Osteoblast (primary cell): Measurements from ENCODE around the gene LILRB5. TPM values are rescaled to one million over a fixed set of nuclear protein-coding genes. Genes with fewer than 3 reads are reported as not detected.
"Not testable (repeated sequence)": the region's sequence is repeated elsewhere in the genome, so short reads cannot be mapped to it uniquely, and the experiment has no call there.

Experiments
- DNase-seq: peaks from one replicate; pipeline ENCODE4 v3.0.0; 2011; ENCODE audit warnings: low spot score, mixed read lengths; ENCODE audit not compliant: insufficient read length; ENCODE audit errors: missing footprints
- H2AFZ ChIP-seq: 2 replicates; pipeline ENCODE4 v1.6.0; 2011; ENCODE audit warnings: mild to moderate bottlenecking, low read length
- H3K27ac ChIP-seq: 2 replicates; pipeline ENCODE4 v1.5.1; 2011; ENCODE audit warnings: mild to moderate bottlenecking, low read depth, low read length, moderate library complexity
- H3K27me3 ChIP-seq: 2 replicates; pipeline ENCODE4 v1.6.0; 2012; ENCODE audit warnings: mild to moderate bottlenecking, control low read depth, inconsistent platforms, low read length, moderate library complexity; ENCODE audit not compliant: insufficient read depth
- H3K36me3 ChIP-seq: 2 replicates; pipeline ENCODE4 v1.5.1; 2011; ENCODE audit warnings: mild to moderate bottlenecking, low read length, control low read depth, moderate library complexity; ENCODE audit not compliant: insufficient read depth
- H3K4me1 ChIP-seq: 2 replicates; pipeline ENCODE4 v1.5.1; 2011; ENCODE audit warnings: mild to moderate bottlenecking, low read length, control low read depth, moderate library complexity; ENCODE audit not compliant: insufficient read depth
- H3K4me2 ChIP-seq: 2 replicates; pipeline ENCODE4 v1.6.0; 2011; ENCODE audit warnings: mild to moderate bottlenecking, low read length; ENCODE audit not compliant: insufficient read depth
- H3K4me3 ChIP-seq: fragments of 200-600 bp; sonication (generic); 3 replicates; pipeline ENCODE4 v1.5.1; 2012; ENCODE audit warnings: mild to moderate bottlenecking, low read length, inconsistent platforms; ENCODE audit not compliant: insufficient read depth
- H3K79me2 ChIP-seq: 2 replicates; pipeline ENCODE4 v1.6.0; 2012; ENCODE audit warnings: mild to moderate bottlenecking, low read length, control low read depth, inconsistent platforms; ENCODE audit not compliant: insufficient read depth
- H3K9me3 ChIP-seq: 2 replicates; pipeline ENCODE4 v1.5.1; 2011; ENCODE audit warnings: low read depth, low read length, control low read depth
- H4K20me1 ChIP-seq: 2 replicates; pipeline ENCODE4 v1.6.0; 2012; ENCODE audit warnings: mild to moderate bottlenecking, low read length, control low read depth; ENCODE audit not compliant: insufficient read depth
- total RNA-seq: library from RNA; depleted of rRNA; stranded (reverse); fragments of >200 nt; gene quantifications from 2 replicates; pipeline ENCODE4 v1.2.3, GENCODE V29; 2012
- TF ChIP-seq, protein P1 (sequence below): IDR thresholded peaks from 2 replicates; pipeline ENCODE4 v1.5.1; 2011; ENCODE audit warnings: mild to moderate bottlenecking, low read depth, low read length, moderate library complexity; ENCODE audit errors: extremely low read depth

LILRB5 gene
- total RNA-seq, 1 donor = not detected

DNA sequence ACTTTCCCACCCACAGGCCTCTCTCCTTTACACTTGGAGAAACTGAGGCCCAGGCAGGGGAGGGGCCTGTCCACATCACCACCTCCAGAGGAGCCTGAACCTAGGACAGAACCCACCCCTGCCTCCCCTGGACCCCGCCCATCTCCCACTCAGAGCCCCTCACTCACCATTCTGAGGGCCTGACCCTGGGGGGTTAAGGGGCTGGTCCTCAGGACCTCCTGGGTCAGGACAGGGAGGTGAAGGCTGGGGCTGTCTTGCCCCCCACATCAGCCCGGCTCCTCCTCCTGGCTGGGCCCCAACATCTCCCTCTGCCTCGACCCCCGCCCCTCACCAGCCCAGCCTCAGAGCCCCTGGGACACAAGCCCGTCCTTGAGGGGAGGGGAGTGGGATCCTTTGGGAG lies 37.4 kb downstream of the LILRB5 start:
- H3K36me3 ChIP-seq = not testable (repeated sequence)

DNA sequence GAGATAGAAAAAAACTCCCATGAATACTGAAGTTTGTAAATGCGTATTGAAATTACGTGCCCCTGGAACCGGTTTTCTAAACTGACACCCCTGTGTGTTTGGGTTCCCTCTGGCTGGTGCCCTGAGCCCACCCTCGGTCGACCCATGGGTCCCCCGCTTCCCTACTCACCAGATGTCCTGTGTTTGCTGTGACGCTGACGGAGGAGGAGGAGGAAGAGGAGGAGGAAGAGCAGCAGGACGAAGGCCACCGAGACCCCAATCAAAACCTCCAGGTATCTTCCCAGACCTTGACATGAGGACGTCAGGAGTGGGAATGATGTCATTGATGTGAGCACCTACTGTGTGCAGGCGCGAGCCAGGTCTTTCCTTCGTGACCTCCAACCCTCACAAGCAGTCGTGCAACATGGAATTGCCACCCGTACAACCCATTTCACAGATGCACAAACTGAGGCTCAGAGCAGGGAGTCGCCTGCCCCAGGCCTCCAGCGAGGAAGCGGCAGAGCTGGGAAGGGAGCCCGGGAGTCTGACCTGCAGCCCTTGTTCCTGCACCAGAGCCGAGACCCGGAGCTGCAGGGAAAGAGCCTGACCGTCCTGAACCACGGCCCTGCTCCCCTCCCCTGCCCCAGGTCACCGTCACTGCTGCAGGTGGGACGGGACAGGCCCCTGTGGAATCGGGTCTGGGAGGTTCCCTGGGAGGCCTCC lies 38.0 kb downstream of the LILRB5 start:
- peak; percentile 51 for DNase-seq
- H3K27me3 ChIP-seq = no peaks in the 10 kb centered on the region
- no peaks in the 10 kb centered on the region for H3K9me3 ChIP-seq
- no peaks in the 10 kb centered on the region for H3K4me1 ChIP-seq
- TF ChIP-seq, protein P1, sequence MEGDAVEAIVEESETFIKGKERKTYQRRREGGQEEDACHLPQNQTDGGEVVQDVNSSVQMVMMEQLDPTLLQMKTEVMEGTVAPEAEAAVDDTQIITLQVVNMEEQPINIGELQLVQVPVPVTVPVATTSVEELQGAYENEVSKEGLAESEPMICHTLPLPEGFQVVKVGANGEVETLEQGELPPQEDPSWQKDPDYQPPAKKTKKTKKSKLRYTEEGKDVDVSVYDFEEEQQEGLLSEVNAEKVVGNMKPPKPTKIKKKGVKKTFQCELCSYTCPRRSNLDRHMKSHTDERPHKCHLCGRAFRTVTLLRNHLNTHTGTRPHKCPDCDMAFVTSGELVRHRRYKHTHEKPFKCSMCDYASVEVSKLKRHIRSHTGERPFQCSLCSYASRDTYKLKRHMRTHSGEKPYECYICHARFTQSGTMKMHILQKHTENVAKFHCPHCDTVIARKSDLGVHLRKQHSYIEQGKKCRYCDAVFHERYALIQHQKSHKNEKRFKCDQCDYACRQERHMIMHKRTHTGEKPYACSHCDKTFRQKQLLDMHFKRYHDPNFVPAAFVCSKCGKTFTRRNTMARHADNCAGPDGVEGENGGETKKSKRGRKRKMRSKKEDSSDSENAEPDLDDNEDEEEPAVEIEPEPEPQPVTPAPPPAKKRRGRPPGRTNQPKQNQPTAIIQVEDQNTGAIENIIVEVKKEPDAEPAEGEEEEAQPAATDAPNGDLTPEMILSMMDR = no peak
- H3K79me2 ChIP-seq = no peaks in the 10 kb centered on the region
- H3K4me3 ChIP-seq = no peak overlapping the region
- H3K4me2 ChIP-seq = no peak overlapping the region
- no peaks in the 10 kb centered on the region for H4K20me1 ChIP-seq
- H3K27ac ChIP-seq = no peak overlapping the region
- H3K36me3 ChIP-seq = no peaks in the 10 kb centered on the region
- no peak overlapping the region for H2AFZ ChIP-seq

More for the DNA sequence above, 37.4 kb downstream of the LILRB5 start:
- not testable (repeated sequence) for H3K79me2 ChIP-seq, H2AFZ ChIP-seq, H3K27me3 ChIP-seq, H3K4me3 ChIP-seq, H3K27ac ChIP-seq, H3K4me2 ChIP-seq, H3K4me1 ChIP-seq, H4K20me1 ChIP-seq, H3K9me3 ChIP-seq
- peak; percentile 36 for DNase-seq

DNA sequence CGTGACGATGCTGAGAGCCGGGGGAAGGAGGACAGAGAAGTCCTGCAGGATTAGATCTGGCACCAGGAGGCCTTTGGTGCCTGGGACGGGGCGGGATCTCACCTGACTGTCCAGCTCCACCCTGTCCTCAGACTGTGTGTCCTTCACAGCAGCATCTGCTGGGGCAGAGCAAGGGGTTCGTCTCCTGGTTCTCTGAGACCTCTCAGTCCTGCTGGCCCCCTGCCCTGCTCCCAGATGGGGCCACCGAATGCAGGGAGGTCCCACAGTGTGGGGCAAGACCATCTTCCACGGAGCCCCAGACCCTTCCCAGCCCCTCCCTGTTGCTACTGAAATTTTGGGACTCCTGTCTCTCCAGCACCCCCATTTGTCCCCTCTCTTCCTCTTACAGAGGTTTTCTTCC lies 38.8 kb downstream of the LILRB5 start:
- Histone ChIP-seq H4K20me1 (no peaks in the 10 kb centered on the region), H3K4me1 (no peaks in the 10 kb centered on the region), H3K27ac (no peak overlapping the region), H3K36me3 (no peaks in the 10 kb centered on the region), H3K4me2 (no peak overlapping the region), H3K4me3 (no peak overlapping the region), H3K27me3 (no peaks in the 10 kb centered on the region), H3K9me3 (no peaks in the 10 kb centered on the region), H2AFZ (no peak overlapping the region), H3K79me2 (peaks cover under 1% of the 10 kb centered on the region)
- TF ChIP-seq, protein P1 = no peak
- DNase-seq = peak; percentile 30

DNA sequence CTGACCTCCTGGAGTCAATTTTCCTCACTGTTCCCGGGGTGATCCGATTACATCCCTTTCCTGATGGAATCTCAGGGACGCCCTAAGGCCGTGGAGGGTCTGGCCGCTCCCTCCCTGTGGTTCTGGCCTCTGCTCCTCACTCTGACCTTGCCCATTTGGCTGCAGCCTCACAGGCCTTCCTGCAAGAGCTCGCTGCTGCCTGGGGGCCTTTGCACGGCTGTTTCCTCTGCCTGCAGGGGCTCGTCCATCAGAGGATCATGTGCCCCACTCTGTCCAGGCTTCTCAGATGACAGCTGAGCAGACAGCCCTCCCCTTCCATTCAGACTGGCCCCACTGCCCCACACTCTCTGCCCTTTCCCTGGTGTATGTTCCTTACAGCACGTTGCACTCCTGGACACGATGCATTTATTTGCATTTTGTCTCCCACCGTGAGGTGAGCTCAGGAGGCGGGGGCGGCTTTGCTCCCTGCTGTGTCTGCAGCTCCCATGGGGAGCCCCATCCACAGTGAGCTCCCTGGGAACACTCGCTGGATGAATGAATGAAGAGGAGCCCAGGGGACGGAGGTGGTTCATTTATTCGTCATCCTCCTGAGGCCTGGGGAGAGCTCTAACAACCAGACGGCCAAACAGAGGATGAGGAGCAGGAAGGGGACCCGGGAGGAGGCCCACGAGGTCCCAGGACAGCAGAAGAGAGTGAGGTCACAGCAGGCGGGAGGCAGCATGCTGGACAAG lies 39.4 kb downstream of the LILRB5 start:
- H3K4me1 ChIP-seq, H3K36me3 ChIP-seq, H2AFZ ChIP-seq, H4K20me1 ChIP-seq, H3K27me3 ChIP-seq, H3K79me2 ChIP-seq, H3K4me2 ChIP-seq, H3K27ac ChIP-seq, H3K4me3 ChIP-seq, H3K9me3 ChIP-seq, DNase-seq: not testable (repeated sequence)

DNA sequence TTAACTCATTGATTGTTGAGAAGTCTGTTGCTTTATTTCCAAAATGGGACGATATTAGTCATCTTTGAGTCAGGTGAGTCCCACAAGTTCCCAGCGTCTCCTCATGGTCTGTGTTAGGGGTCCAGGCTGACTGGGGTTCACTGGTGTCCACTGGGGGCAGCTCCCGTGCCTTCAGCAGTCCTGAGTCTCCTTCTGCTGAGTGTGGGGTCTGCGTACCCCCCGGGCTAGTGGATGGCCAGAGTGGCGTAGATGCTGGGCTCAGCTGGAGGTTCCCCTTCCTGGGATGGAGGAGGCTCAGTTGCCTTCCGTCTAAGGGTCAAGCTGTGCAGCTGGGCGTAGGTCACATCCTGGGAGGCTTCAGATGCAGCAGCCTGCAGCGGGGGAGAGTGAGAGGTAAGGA lies 40.2 kb downstream of the LILRB5 start:
- no peak overlapping the region for H2AFZ ChIP-seq
- H3K27me3 ChIP-seq = no peaks in the 10 kb centered on the region
- TF ChIP-seq, protein P1 = no peak
- no peaks in the 10 kb centered on the region for H3K9me3 ChIP-seq
- no peak overlapping the region for H3K4me3 ChIP-seq
- no peak overlapping the region for H3K4me2 ChIP-seq
- H3K79me2 ChIP-seq = peaks cover 3% of the 10 kb centered on the region
- H3K27ac ChIP-seq = no peak overlapping the region
- no peaks in the 10 kb centered on the region for H3K4me1 ChIP-seq
- H3K36me3 ChIP-seq = no peaks in the 10 kb centered on the region
- peak; percentile 35 for DNase-seq
- peaks cover 3% of the 10 kb centered on the region for H4K20me1 ChIP-seq

DNA sequence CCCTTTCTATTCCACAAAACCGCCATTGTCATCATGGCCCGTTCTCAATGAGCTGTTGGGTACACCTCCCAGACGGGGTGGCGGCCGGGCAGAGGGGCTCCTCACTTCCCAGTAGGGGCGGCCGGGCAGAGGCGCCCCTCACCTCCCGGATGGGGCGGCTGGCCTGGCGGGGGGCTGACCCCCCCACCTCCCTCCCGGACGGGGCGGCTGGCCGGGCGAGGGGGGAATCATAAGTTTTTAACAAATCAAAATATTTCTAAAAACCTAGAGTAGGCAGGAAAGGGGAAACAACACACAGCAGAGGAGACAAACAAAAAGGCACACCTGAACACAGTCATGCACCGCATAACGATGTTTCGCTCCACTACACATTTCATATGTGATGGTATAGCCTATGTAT lies 42.3 kb downstream of the LILRB5 start:
- H3K4me1 ChIP-seq = peaks cover 14% of the 10 kb centered on the region
- H3K27ac ChIP-seq, H3K36me3 ChIP-seq, H2AFZ ChIP-seq, H3K4me2 ChIP-seq, H3K4me3 ChIP-seq, DNase-seq, H3K27me3 ChIP-seq, H3K9me3 ChIP-seq: not testable (repeated sequence)
- H4K20me1 ChIP-seq = peaks cover 17% of the 10 kb centered on the region
- H3K79me2 ChIP-seq = peaks cover 10% of the 10 kb centered on the region
